Stomach (tissue), 4 donors: Measurements from ENCODE around the gene C2orf42.
"Not testable (repeated sequence)": the region's sequence is repeated elsewhere in the genome, so short reads cannot be mapped to it uniquely, and the experiment has no call there.

Experiments used
- POLR2A ChIP-seq, 4 donors: fragments of 450-650 bp; IDR thresholded peaks; one replicate each; pipeline ENCODE4 v1.6.1; 2016; ENCODE audit warnings: antibody characterized with exemption in 4 of 4, control low read depth in 2 of 4, mild to moderate bottlenecking in 1 of 4, moderate library complexity in 1 of 4
- TF ChIP-seq, protein P1 (sequence below), 7 experiments: fragments of 450-650 bp in 4 of 7; fragments of 200-600 bp in 3 of 7; sonication (generic) in 3 of 7; IDR thresholded peaks; one replicate each; pipeline ENCODE4 v1.5.1; 2016 to 2019; ENCODE audit warnings: antibody characterized with exemption in 7 of 7, control low read depth in 2 of 7, mild to moderate bottlenecking in 1 of 7

DNA sequence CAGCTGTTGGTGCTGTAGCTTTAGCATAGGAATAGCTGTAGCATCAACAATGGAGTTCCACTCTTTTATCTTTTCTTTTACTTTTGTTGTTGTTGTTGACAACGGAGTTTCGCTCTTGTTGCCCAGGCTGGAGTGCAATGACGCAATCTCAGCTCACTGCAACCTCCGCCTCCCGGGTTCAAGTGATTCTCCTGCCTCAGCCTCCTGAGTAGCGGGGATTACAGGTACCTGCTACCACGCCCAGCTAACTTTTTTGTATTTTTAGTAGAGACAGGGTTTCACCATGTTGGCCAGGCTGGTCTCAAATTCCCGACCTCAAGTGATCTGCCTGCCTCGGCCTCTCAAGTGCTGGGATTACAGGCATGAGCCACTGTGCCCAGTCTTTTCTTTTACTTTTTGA lies 3.6 kb downstream of the C2orf42 start:
- TF ChIP-seq, protein P1, sequence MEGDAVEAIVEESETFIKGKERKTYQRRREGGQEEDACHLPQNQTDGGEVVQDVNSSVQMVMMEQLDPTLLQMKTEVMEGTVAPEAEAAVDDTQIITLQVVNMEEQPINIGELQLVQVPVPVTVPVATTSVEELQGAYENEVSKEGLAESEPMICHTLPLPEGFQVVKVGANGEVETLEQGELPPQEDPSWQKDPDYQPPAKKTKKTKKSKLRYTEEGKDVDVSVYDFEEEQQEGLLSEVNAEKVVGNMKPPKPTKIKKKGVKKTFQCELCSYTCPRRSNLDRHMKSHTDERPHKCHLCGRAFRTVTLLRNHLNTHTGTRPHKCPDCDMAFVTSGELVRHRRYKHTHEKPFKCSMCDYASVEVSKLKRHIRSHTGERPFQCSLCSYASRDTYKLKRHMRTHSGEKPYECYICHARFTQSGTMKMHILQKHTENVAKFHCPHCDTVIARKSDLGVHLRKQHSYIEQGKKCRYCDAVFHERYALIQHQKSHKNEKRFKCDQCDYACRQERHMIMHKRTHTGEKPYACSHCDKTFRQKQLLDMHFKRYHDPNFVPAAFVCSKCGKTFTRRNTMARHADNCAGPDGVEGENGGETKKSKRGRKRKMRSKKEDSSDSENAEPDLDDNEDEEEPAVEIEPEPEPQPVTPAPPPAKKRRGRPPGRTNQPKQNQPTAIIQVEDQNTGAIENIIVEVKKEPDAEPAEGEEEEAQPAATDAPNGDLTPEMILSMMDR (IDR thresholded peaks at IDR 0.05): not testable (repeated sequence)
- not testable (repeated sequence) for TF ChIP-seq POLR2A (IDR thresholded peaks at IDR 0.05)
